AG20443 (cell line): Measurements from ENCODE around the gene CRTC3.
"Not testable (repeated sequence)": the region's sequence is repeated elsewhere in the genome, so short reads cannot be mapped to it uniquely, and the experiment has no call there.

Experiments
- DNase-seq: peaks from one replicate; pipeline ENCODE4 v3.0.0; 2012; ENCODE audit warnings: low spot score, mixed read lengths

CRTC3 gene, protein sequence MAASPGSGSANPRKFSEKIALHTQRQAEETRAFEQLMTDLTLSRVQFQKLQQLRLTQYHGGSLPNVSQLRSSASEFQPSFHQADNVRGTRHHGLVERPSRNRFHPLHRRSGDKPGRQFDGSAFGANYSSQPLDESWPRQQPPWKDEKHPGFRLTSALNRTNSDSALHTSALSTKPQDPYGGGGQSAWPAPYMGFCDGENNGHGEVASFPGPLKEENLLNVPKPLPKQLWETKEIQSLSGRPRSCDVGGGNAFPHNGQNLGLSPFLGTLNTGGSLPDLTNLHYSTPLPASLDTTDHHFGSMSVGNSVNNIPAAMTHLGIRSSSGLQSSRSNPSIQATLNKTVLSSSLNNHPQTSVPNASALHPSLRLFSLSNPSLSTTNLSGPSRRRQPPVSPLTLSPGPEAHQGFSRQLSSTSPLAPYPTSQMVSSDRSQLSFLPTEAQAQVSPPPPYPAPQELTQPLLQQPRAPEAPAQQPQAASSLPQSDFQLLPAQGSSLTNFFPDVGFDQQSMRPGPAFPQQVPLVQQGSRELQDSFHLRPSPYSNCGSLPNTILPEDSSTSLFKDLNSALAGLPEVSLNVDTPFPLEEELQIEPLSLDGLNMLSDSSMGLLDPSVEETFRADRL

DNA sequence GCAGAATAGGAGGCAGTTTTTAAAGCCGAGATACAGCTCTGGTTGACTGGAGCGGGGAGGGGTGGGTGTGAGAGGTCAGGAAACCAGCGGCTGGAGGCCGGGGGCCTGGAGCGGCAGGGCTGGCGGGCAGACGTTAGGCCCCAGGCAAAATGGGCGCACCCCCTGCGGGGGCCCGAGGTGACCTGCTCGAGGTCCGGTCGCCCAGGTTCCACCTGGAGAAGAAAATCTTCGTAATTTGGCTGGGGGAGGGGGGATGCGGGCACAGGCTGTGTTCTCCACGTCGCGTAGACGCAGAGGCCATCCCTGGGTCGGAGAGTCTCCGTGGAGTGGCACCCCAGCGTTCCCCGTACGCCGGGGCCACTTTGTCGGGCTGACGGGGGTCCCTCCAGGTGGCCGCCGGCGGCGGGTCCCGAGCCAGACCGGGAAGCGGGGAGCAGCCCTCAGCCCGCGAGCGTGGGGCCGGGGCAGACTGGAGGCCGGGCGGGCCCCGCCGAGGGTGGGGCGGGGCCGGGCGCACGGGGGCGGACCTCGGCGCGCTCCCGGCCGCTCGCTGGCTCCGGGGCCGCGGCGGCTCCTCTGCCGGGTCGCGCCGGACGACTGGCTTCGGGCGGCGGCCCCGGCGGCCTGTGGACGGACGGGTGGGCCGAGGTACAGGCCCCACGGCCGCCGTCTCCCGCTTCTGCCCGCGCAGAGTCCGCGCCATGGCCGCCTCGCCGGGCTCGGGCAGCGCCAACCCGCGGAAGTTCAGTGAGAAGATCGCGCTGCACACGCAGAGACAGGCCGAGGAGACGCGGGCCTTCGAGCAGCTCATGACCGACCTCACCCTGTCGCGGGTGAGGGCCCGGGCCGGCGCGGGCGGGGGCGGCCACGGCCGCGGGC is at the start of gene CRTC3:
Gene CRTC3 (plus strand): TSS at position 553 of the 879 bp plus-strand sequence. CDS start 149 bp downstream, at position 702.
- DNase-seq, result peak; percentile 95

DNA sequence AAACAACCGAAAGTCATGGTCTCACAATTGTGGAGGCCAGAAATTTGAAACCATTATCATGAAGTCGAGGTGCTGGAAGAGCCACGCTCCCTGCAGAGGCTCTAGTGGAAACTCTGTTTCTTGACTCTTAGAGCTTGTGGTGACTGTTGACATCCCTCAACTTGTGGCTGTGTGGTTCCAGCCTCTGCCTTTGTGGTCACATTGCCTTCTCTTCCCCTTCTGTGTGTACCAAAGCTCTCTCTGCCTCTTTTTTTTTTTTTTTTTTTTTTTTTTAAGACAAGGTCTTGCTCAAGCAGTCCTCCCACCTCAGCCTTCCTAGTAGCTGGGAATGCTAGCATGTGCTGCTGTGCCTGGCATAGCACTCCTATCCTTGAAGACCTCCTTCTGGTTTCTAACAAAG is 48.7 kb upstream of the CRTC3 start:
- no peak for DNase-seq

DNA sequence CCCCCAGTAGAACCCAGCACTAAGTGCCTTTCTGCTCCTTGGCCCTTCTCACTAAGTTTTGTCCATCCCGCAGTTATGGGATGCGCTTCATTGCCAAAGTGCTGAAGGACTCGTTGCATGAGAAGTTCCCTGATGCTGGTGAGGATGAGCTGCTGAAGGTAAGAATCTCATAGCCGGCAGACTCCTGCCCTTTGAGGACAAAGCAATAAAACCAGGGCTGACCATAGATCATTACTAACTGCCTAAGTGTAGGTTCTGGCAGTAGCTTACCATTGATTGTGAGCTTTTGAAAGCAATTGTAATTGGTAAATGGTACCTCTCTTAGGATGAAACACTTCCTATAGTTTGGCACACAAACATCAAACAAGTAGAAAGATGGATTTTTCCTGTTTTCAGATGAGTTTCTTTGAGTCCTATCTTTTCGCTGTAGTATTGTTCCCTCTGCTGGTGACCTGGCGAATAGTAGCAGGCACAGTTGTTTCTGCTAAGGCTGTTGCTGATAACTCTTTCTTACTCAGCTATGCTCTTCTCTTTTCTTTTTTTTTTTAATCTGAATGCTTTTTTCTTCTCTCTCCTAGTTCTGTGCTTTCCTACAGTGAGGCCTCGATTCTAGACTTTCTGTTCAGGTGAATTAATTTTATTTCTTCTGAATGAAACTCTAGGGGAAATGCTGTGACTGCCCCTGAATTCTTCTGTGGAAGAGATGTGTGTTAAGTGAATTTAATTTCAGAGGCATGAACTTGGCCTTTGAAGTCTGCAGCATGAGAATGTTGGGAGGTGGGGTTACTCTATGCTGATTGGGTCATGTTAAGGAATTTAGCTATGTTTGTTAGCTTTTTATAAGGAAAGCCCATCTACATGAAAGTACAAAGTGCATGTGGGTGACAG is 47.4 kb upstream of the CRTC3 start:
- peak; percentile 43 for DNase-seq

DNA sequence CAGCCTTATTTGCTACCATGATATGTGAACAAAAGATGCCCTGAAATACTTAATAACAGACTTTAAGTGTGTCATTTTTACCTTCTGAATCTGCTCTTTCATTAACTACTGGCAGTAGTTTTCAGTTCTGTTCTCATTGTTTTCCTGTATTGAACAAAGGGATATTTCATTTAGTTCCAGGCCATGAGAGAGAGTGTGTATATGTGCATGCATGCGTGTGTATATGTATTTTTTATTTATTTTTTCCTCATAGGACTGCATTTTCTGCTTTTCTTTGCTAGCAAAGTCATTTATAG is 46.8 kb upstream of the CRTC3 start:
- DNase-seq, result no peak

DNA sequence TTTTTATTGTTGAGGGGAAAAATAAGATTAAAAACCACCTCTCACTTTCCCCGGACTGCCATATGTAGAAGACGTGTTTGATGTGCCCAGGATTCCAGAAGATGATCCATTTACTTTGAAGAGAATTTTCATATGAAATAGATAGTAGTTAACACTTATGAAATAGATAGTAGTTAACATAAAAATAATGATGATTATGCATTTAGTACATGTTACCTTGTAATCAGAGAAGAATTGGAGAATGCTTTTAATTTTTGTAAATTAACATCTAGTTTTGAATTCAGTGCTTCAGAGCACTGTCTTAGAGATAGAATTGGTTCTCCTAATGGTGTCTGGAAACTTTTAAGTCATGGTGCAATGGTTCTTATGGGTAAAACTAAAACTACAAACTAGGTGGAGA is 46.1 kb upstream of the CRTC3 start:
- no peak for DNase-seq

DNA sequence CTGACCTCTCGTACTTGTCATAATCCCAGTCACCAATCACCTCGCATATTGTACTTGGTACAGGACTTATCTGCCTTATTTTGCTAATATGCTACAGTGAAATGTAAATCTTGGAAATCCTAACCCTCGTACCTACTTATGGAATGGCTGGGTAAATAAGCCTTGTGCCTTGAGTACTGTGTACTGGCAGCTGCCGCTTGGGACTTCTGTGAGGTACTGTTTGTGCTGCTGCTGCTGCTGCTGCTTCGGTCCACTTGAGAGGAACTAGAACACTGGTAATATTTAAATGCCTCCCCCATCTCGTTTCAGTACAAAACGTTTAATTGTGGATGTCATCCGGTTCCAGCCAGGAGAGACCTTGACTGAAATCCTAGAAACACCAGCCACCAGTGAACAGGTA is 42.5 kb upstream of the CRTC3 start:
- DNase-seq, result no peak

DNA sequence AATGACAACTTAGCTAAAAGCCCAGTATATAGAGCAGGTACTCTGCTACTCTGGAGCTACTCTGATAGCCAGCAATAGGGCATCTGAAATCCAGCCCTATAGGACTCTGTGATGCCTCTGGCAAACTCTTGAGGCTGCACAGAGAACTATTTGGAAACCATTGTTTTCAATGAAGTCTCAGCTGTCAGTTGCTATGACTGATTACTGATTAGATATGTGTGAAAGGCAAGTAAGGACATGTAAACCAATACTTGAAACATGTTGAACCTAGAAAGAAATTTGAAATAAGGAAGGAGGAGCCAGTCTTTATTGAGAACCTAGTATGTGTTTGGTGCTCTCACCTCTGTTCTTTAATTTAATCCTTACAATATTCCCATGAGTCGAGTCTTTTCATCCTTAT is 40.2 kb upstream of the CRTC3 start:
- no peak for DNase-seq

DNA sequence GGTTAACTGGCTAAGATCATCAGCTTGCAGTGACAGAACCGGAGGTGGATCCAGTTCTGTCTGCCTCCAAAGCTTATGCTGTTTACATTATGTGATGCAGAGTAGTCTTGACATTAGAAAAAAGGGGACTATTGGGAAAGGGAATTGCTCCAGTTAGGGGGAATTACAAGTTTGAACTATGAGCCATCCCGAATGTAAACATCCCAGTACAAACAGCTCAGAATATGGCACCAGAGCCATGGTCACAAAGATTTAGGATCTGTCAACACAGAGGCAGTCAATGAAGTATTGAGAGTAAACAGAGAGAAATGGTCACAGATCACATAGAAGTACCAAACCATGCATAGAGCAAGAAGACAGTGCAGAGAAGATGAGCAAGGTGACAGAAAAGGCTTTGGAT is 39.8 kb upstream of the CRTC3 start:
- DNase-seq, result no peak

DNA sequence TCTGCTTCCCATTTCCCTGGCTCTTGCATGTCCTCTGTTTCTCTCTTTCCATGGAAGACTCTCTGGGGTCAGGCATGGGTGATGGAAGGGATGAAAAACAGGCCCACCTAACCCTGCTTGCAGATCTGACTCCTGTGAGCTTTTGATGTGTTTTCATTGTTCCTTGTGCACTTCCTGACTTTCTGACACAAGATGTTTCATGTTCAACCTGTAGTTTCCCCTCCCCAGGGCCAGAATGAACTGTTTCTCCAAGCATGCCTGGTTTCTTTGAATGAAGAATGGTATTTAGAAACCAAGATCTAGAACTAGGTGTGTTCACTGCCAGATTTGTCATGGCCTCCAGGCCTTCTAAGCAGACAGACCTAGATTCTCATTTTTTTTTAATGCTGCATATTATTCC is 36.1 kb upstream of the CRTC3 start:
- DNase-seq, result no peak

DNA sequence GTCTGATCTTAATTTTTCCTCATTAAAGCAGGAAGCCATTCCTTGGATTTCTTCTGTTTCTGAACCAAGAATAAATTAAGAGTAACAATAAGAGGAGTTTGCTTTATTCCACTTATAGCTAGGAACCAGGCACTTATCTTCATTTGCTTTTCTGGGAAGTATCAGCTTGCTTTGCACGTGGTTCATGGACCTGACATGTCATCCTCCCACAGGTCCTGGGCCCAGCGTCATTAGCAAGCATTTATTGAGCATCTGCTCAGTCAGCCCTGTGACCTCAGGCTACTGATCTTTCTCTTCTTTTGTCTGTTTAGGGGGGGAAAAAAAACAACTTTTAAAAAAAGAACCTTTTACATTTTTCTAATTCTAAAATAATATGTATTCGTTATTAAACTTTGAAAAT is 34.7 kb upstream of the CRTC3 start:
- DNase-seq, result no peak

DNA sequence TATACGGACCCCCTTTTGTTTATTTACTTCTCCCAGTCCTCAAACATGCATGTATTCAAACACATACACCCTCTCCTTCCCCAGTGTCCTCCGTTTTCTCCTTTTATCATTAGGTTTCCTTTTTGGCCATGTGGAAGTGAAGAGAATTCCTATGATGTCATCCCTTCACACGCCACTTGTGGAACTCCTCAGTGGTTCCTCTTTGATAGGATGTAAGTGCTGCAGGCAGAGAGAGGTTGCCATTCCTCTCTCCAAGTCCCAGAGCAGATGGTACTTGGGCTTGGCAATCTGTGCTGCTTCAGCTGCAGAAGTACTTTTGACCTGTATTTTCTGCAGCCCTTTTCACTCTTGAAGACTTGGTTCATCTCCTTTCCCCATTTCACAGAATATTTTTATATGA is 32.9 kb upstream of the CRTC3 start:
- DNase-seq, result no peak

DNA sequence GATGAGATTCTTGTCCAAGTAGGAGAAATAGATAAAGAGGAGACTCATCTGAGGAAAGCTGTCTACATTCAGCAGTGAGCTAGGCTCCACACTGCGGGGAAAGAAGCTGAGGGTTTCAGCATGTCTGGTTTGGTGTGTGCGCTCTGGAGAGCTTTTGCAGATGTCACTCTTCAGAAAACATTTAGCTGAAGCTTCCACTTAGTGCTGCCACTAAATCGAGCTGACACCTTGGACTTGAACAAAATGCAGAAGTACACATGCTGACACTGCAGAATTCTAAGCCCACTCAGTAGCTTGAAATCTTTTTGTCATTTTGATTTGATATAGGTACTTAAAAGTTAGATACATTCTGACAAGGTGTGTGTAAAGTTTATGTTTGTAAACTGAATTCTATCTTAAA is 32.3 kb upstream of the CRTC3 start:
- DNase-seq, result no peak

DNA sequence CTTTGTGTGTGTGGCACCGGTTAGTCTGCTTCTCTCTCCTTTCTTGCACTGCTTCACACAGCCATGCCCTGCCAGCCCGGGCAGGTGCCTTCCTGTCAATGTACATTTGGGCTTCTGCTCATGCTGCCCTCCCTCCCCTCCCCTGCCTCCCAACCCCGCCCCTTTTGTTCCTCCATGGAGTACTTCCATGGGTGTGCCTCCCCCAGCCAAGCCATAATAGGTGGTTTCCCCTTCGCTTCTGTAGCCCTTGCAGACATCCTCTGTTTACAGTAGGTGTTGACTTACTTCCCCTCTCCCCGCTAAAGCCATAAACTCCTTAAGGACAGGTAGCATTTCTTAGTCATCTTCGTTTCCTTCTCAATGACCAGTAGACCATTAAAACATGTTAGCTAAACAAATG is 31.8 kb upstream of the CRTC3 start:
- no peak for DNase-seq

DNA sequence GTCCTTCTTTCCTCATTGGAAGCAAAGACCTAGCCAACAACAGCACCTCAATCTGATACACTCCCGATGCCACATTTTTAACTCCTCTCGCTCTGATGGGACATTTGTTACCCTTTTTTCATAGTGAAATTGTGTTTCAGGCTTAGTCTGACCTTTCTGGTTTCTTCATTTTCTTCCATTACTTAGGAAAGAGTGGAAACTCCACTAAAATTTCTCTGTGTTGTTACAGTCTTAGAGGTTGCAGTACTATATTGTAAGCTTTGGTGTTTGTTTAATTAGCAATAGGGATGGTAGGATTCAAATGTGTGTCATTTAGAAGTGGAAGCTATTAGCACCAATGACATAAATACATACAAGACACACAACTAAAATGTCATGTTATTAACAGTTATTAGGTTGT is 29.6 kb upstream of the CRTC3 start:
- no peak for DNase-seq

DNA sequence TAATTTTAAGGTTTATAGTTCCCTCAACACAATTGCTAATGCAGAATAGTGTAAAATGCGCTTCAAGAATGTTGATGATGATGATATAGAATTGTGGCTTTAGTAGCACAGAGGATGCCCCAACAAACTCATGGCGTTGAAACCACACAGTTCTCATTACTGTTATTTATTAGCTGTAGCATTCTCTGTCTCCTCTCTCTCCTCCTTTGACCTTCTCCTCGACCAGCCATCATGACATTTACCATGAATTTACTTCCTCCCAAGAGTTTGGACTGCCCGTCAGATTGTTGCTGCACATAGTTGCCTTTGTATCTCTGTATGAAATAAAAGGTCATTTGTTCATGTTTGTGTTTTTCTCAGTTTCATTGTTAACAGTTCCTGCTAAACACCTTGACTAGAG is 27.8 kb upstream of the CRTC3 start:
- no peak for DNase-seq

DNA sequence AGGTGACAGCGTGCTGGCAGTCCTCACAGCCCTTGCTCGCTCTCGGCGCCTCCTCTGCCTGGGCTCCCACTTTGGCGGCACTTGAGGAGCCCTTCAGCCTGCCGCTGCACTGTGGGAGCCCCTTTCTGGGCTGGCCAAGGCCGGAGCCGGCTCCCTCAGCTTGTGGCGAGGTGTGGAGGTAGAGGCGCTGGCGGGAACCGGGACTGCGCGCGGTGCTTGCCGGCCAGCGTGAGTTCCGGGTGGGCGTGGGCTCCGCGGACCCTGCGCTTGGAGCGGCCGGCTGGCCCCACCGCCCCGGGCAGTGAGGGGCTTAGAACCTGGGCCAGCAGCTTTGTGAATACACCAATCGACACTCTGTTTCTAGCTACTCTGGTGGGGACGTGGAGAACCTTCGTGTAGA is 18.9 kb upstream of the CRTC3 start:
- not testable (repeated sequence) for DNase-seq

DNA sequence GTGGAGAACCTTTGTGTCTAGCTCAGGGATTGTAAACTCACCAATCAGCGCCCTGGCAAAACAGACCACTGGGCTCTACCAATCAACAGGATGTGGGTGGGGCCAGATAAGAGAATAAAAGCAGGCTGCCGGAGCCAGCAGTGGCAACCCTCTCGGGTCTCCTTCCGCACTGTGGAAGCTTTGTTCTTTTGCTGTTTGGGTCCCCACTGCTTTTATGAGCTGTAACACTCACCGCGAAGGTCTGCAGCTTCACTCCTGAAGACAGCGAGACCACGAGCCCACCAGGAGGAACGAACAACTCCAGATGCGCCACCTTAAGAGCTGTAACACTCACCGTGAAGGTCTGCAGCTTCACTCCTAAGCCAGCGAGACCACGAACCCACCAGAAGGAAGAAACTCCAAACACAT is 18.5 kb upstream of the CRTC3 start:
- DNase-seq, result not testable (repeated sequence)

DNA sequence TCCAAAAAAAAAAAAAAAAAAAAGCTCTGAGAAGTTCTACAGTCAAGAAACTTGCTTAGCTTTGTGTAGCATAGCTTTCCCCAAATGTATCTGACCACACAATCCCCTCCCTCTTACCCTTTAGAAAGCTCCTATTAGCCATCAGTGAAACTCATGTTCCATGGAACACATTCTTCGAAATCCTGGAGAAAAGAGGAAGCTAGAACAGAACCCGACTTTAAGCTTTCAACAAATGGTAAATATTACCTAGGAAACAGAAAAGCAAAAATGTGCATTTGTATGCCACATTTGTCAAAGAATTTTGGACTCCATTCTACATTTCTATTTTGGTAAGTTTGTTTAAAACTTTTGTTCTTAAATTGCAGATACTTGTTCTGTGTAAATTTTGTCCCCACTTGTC is 17.4 kb upstream of the CRTC3 start:
- no peak for DNase-seq

DNA sequence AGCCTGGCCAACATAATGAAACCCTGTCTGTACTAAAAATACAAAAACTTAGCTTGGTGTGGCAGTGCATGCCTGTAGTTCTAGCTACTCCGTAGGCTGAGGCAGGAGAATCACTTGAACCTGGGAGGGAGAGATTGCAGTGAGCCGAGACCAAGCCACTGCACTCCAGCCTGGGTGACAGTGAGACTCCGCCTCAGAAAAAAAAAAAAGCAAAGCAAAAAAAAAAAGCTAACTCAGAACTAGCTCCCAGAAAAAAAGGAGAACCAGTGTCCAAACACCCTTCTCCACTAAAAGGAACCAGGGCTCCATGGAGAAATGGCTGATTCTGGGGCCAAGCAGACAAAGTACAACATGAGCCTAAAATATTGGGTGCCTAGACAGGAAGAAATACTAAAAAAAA is 16.7 kb upstream of the CRTC3 start:
- no peak for DNase-seq

DNA sequence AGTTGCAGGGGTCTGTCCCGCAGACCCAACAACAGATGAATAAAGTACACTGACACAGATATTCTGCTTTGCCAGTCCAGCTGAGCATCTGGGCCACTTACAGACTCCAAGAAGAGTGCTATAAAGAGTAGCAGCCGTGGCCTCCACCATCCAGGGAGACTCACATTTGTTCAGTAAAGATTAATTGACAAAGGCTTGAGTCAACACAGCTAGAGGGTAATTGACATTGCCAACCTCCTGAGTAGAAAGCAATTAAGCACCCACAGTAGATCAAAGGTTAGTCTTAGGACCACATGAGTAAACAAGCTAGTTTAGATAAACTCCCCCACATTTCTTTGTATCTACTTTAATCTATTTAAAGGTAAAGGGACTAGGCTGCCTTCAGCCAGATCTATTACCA is 16.3 kb upstream of the CRTC3 start:
- no peak for DNase-seq

DNA sequence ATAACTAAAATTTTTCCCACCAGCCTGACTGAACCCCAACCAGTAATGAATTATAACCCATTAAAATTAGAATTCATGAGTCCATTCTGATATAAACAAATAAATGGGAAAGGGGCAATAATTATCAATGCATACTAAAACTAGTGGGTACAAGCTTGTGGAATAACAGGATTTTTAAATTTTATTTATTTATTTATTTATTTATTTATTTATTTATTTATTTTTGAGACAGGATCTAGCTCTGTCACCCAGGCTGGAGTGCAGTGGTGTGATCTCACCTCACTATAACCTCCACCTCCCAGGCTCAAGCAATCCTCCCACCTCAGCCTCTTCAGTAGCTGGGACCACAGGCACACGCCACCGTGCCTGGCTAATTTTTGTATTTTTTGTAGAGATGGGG is 15.8 kb upstream of the CRTC3 start:
- not testable (repeated sequence) for DNase-seq

DNA sequence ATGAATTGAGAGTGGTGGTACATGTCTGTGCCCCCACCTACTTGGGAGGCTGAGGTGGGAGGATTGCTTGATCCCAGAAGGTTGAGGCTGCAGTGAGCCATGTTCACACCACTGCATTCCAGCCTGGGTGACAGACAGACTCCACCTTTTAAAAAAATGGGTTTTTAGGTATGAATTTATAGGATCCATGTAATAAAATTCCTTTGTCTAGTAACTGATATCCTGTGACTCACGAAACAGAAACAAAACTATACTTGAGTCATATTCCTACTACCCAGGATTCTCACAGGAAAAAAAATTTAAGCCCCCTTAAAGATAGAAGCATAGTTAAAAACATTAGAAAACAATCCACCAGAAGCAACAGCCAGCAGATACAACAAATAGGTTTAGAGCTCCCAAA is 10.0 kb upstream of the CRTC3 start:
- DNase-seq, result no peak
